SJCRH30 (cell line): ENCODE results near the gene PRKD3. TPM values are rescaled to one million over a fixed set of nuclear protein-coding genes. Genes with fewer than 3 reads are reported as not detected.

Experiments used
- DNase-seq, 2 experiments: peaks; one replicate each; pipeline ENCODE4 v3.0.0-alpha.2; 2015 to 2020
- H3K27ac ChIP-seq: fragments of 250-450 bp; sonication (Bioruptor Pico); 2 replicates; pipeline ENCODE4 v1.5.1; 2020; ENCODE audit warnings: mild to moderate bottlenecking, moderate library complexity
- H3K27me3 ChIP-seq: fragments of 250-450 bp; sonication (Bioruptor Pico); 2 replicates; pipeline ENCODE4 v1.5.1; 2020; ENCODE audit warnings: mild to moderate bottlenecking, moderate library complexity
- H3K36me3 ChIP-seq: fragments of 250-450 bp; sonication (Bioruptor Pico); 2 replicates; pipeline ENCODE4 v1.5.1; 2020; ENCODE audit warnings: mild to moderate bottlenecking, moderate library complexity
- H3K4me1 ChIP-seq: fragments of 250-450 bp; sonication (Bioruptor Pico); 2 replicates; pipeline ENCODE4 v1.5.1; 2020; ENCODE audit warnings: mild to moderate bottlenecking, moderate library complexity
- H3K4me3 ChIP-seq: fragments of 250-450 bp; sonication (Bioruptor Pico); 2 replicates; pipeline ENCODE4 v1.5.1; 2020; ENCODE audit warnings: mild to moderate bottlenecking, moderate library complexity
- H3K9me3 ChIP-seq: fragments of 250-450 bp; sonication (Bioruptor Pico); replicated peaks from 2 replicates; pipeline ENCODE4 v1.5.1; 2020; ENCODE audit warnings: mild to moderate bottlenecking, moderate library complexity
- total RNA-seq: library from RNA; depleted of rRNA; stranded (reverse); fragments of >200 nt; shearing (Covaris generic); gene quantifications from 2 replicates; pipeline ENCODE4 v1.2.3, GENCODE V29; 2014; rRNA removed

Gene PRKD3
- total RNA-seq: 70.4 and 85.1 TPM in 2 replicates

GRCh38 chr2:37324786-37325624 lies at the start of gene PRKD3:
Gene PRKD3, minus strand, starts transcription at chr2:37324833. Its CDS starts 8,309 bp downstream, at chr2:37316524.
- H3K36me3 ChIP-seq: no peaks in the 10 kb centered on the region
- H3K4me1 ChIP-seq: peaks cover 8% of the 10 kb centered on the region
- no peaks in the 10 kb centered on the region for H3K9me3 ChIP-seq
- no peaks in the 10 kb centered on the region for H3K27me3 ChIP-seq
- H3K27ac ChIP-seq: peak within 1 kb of the TSS; percentile 47
- no peak for DNase-seq
- H3K4me3 ChIP-seq: peak within 1 kb of the TSS; percentile 85

DNA sequence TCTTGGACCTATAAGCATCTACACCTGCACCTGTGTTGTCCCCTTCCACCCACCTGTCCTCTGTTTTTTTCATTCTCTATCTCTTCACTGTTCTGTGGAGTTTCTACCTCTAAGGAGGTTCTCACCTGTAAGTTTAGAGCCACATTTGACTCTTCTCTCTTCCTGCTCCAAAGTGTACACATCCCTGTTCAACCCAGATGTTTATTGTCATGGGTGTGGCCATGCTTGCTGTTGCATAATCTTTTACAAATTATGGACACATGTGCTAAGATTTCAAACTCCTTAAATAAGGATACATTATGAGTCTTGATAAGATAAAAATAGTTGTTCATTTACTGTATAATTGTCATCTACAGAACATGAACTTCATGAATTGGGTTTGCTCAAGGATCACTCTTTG lies 47.4 kb upstream of the PRKD3 start:
- DNase-seq: no peak
- Histone ChIP-seq H3K4me3 (no peak overlapping the region), H3K27me3 (no peaks in the 10 kb centered on the region), H3K9me3 (no peaks in the 10 kb centered on the region), H3K36me3 (no peaks in the 10 kb centered on the region), H3K27ac (no peak overlapping the region), H3K4me1 (peaks cover 2% of the 10 kb centered on the region; the same call in 1 of the 2 replicates)

GRCh38 chr2:37370666-37371065 lies 46.0 kb upstream of the PRKD3 start:
- DNase-seq: no peak
- no peak overlapping the region for H3K4me3 ChIP-seq
- H3K4me1 ChIP-seq: no peaks in the 10 kb centered on the region; the same call in 1 of the 2 replicates
- H3K27me3 ChIP-seq: no peaks in the 10 kb centered on the region
- H3K27ac ChIP-seq: no peak overlapping the region
- no peaks in the 10 kb centered on the region for H3K9me3 ChIP-seq
- H3K36me3 ChIP-seq: no peaks in the 10 kb centered on the region

GRCh38 chr2:37367984-37368383 lies 43.4 kb upstream of the PRKD3 start:
- no peaks in the 10 kb centered on the region for H3K9me3 ChIP-seq
- H3K27ac ChIP-seq: no peak overlapping the region
- H3K27me3 ChIP-seq: no peaks in the 10 kb centered on the region
- H3K36me3 ChIP-seq: no peaks in the 10 kb centered on the region
- DNase-seq: no peak
- H3K4me1 ChIP-seq: no peaks in the 10 kb centered on the region; the same call in 1 of the 2 replicates
- H3K4me3 ChIP-seq: no peak overlapping the region

GRCh38 chr2:37367310-37367709 lies 42.7 kb upstream of the PRKD3 start:
- H3K36me3 ChIP-seq: no peaks in the 10 kb centered on the region
- H3K27me3 ChIP-seq: no peaks in the 10 kb centered on the region
- no peaks in the 10 kb centered on the region; the same call in 1 of the 2 replicates for H3K4me1 ChIP-seq
- no peak overlapping the region for H3K4me3 ChIP-seq
- no peak for DNase-seq
- no peaks in the 10 kb centered on the region for H3K9me3 ChIP-seq
- H3K27ac ChIP-seq: no peak overlapping the region

DNA sequence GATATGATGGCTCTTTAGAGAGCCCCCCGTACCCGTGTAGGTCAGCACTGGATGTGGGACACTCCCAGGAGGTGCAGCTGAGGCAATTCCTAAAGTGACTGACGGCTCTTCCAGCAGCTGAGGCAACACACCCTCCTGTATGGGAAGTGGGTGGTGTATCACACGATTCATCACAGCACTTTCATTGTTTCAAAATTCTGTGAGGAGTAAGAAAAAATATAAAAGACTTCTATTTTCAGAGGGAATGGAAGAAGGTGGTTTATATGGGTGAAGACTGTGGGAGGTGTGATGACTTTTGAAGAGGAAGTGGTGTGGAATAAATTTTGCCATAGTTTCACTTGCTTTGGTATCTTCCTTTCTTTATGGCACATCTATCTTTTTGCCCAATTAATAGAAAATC lies 42.1 kb upstream of the PRKD3 start:
- no peaks in the 10 kb centered on the region for H3K9me3 ChIP-seq
- no peak for DNase-seq
- no peaks in the 10 kb centered on the region; the same call in 1 of the 2 replicates for H3K27me3 ChIP-seq
- H3K4me3 ChIP-seq: no peak overlapping the region
- no peaks in the 10 kb centered on the region for H3K36me3 ChIP-seq
- no peaks in the 10 kb centered on the region; the same call in 1 of the 2 replicates for H3K4me1 ChIP-seq
- H3K27ac ChIP-seq: no peak overlapping the region

DNA sequence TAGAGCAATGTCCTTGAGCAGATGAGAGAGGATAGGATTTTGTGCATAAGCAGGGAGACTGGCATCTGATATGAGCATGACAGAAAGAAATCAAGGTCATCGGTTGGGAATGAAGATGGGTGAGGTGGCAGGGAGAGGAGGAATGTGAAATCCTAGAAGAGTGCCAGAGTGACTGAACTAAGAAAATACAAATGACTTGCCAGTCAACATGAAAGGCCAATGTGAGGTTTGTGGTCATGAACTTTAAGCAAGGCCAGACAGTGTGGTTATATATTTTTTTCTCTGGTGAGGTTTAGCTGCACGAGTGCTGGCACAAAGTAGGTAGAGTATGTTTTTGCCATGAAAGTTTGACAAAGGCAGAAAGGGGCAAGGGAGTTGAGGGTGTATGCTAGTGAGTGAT lies 41.0 kb upstream of the PRKD3 start:
- no peak for DNase-seq
- Histone ChIP-seq H3K4me3 (no peak overlapping the region), H3K9me3 (no peaks in the 10 kb centered on the region), H3K4me1 (no peaks in the 10 kb centered on the region; the same call in 1 of the 2 replicates), H3K27ac (no peak overlapping the region), H3K27me3 (no peaks in the 10 kb centered on the region; the same call in none of the 2 replicates), H3K36me3 (no peaks in the 10 kb centered on the region)

DNA sequence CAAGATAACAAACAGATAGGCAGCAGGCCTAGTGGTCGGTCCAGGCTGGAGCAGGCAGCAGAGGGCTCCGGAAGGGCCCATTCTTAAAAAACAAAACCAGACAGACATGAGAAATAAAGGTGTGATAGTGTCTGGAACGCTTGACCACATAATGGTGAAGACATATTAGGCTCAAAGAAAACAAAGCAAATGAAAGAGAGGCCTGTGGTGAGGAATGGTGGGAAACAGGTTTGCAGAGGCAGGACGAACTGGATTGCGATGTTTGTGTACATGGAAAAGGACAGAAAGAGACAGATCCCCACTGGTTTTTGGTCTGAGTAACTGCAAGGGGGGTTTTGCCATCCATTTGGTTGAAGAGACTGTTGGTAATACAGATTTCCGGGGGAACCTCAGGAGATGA lies 39.7 kb upstream of the PRKD3 start:
- H3K9me3 ChIP-seq: no peaks in the 10 kb centered on the region
- no peak overlapping the region for H3K27ac ChIP-seq
- no peaks in the 10 kb centered on the region for H3K36me3 ChIP-seq
- no peaks in the 10 kb centered on the region; the same call in none of the 2 replicates for H3K27me3 ChIP-seq
- no peaks in the 10 kb centered on the region; the same call in 1 of the 2 replicates for H3K4me1 ChIP-seq
- DNase-seq: no peak
- H3K4me3 ChIP-seq: no peak overlapping the region

- no peaks in the 10 kb centered on the region for H3K9me3 ChIP-seq
- no peaks in the 10 kb centered on the region for H3K36me3 ChIP-seq
- no peak overlapping the region for H3K27ac ChIP-seq
- no peaks in the 10 kb centered on the region; the same call in none of the 2 replicates for H3K27me3 ChIP-seq
- no peaks in the 10 kb centered on the region; the same call in 1 of the 2 replicates for H3K4me1 ChIP-seq
- no peak overlapping the region for H3K4me3 ChIP-seq
- no peak for DNase-seq
Observed at GRCh38 chr2:37361994-37362698, 37.5 kb upstream of the PRKD3 start.

DNA sequence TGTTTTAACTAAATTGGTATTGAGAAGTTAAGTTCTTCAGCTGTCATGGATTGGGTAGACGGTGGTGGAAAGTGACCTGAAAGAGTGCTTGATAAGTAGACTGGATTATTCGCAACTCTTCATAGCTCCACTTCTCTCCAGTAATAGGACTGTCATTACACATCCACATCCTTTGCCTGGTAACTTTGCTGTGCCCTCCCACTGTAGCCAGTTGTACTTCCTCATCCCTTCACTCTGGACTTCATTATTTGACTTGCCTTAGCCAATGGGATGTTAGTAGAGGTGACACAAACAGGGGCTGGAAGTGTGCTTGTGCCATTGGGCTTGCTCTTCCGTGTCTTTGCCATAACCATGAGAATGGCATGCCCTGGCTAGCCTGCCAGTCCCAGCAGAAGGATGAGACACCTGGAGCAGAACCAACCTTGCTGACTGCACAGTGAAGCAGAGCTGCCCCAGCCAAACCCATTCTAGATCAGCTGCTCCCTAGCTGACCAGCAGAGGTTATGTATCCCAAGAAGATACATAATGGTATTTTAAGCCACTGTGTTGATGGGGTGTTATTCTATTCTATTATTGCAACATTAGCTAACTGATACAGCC lies 36.7 kb upstream of the PRKD3 start:
- Histone ChIP-seq H3K36me3 (no peaks in the 10 kb centered on the region), H3K4me1 (no peaks in the 10 kb centered on the region; the same call in 1 of the 2 replicates), H3K27ac (no peak overlapping the region), H3K27me3 (no peaks in the 10 kb centered on the region; the same call in none of the 2 replicates), H3K9me3 (no peaks in the 10 kb centered on the region), H3K4me3 (no peak overlapping the region)
- DNase-seq: no peak

DNA sequence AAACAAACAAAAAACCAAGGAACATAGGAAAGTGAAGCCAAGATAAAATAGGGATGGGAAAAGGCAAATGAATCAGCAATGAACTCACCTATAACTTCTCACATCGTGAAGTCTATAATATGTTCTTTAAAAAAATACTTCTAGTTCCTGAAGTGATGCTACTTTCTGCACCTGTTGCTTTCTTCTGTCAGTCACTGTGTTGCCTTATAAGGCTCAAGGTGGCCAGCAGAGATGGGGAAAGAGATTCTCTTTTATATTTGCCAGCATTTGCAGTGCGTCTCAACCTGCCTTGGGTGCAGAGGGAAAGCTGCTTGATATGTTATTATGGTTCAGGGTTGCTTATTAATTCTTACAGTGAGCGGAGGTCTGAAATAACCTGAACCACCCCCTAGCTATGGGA lies 33.8 kb upstream of the PRKD3 start:
- H3K27me3 ChIP-seq: no peaks in the 10 kb centered on the region; the same call in none of the 2 replicates
- DNase-seq: no peak
- no peaks in the 10 kb centered on the region for H3K9me3 ChIP-seq

DNA sequence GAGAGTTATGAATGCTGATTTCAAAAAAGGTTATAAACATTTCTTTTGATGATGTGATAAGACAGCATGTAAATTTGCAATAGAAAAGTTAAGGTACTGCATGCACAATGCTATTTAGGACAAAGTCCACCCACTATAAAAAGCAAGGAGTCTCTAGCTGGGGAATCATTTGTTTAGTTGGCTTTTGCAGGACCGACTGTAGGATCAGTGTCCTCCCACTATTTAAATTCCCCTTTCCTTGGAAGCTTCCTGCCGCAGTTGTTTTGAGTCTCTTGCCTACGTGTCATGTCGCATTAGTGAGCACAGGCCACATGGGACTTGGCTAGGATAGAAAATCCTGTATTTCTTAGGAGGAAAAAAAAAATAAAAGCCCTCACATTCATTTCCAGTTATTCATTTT lies 32.9 kb upstream of the PRKD3 start:
- H3K4me3 ChIP-seq: no peak overlapping the region
- DNase-seq: no peak
- no peak overlapping the region for H3K27ac ChIP-seq
- no peaks in the 10 kb centered on the region; the same call in none of the 2 replicates for H3K27me3 ChIP-seq
- no peaks in the 10 kb centered on the region for H3K36me3 ChIP-seq
- H3K4me1 ChIP-seq: no peaks in the 10 kb centered on the region
- H3K9me3 ChIP-seq: no peaks in the 10 kb centered on the region

More for the DNA sequence above, 33.8 kb upstream of the PRKD3 start:
- Histone ChIP-seq H3K36me3 (no peaks in the 10 kb centered on the region), H3K4me1 (no peaks in the 10 kb centered on the region), H3K4me3 (no peak overlapping the region), H3K27ac (no peak overlapping the region)

DNA sequence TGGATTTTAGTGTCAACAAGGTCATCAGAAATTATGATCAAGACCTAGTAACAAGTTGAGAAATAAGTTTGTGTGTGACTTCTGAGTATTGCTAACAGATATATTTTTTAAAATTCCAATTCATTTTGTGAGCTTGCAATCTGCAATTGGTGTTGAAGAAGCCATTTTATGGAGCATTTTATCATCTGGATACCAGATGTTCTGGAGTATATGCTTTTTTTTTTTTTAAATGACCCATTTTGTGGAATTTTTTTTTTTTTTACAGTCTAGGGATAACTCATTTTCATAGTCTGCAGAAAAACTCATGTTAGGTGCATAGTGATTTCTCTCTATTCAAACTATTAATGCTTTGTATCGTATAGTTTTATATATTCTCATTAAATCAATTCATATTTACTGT lies 32.4 kb upstream of the PRKD3 start:
- no peaks in the 10 kb centered on the region for H3K9me3 ChIP-seq
- no peaks in the 10 kb centered on the region for H3K4me1 ChIP-seq
- no peak overlapping the region for H3K27ac ChIP-seq
- H3K36me3 ChIP-seq: no peaks in the 10 kb centered on the region
- H3K27me3 ChIP-seq: no peaks in the 10 kb centered on the region; the same call in none of the 2 replicates
- no peak for DNase-seq
- no peak overlapping the region for H3K4me3 ChIP-seq

DNA sequence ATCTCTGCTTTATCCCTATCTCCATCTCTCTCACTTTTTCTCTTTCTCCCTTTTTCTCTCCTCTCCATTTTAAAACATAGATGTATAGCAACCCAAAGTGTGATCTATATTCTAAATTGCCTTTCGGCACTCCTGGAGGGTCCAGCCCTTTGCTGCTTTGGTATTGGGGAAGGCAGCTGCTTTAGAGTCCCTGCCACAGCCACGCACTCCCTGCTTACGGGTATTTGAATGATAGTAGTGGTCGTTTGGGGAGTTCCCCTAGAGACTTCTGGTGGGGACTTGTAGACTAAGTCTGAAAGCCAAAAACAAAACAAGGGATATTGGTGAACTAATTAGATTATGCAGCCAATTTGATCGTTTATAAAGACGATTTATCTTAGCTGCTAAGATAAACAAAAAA lies 31.7 kb upstream of the PRKD3 start:
- H3K4me1 ChIP-seq: no peaks in the 10 kb centered on the region
- no peak overlapping the region for H3K4me3 ChIP-seq
- H3K9me3 ChIP-seq: no peaks in the 10 kb centered on the region
- no peak for DNase-seq
- H3K27me3 ChIP-seq: no peaks in the 10 kb centered on the region; the same call in 1 of the 2 replicates
- H3K27ac ChIP-seq: no peak overlapping the region
- H3K36me3 ChIP-seq: no peaks in the 10 kb centered on the region

DNA sequence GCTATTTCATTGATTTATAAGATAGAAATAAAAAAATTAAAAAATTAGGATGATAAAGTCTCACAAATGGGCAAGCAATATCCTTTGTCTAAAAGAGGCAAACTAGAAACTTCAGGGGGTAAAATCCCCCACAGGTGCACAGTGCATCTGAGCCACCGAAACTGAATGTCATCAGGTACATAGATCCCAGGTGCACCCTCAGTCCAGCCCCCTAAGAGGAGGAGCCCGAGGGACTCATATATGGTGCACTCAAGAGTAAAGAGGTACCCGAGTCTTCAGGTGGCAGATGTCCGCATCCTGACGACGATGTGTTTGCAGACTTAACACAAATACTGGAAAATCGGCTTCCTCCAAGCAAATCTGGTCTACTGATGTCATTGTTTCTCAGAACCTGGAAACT lies 31.1 kb upstream of the PRKD3 start:
- Histone ChIP-seq H3K4me1 (peaks cover 2% of the 10 kb centered on the region; the same call in 1 of the 2 replicates), H3K36me3 (no peaks in the 10 kb centered on the region), H3K27ac (no peak overlapping the region), H3K9me3 (no peaks in the 10 kb centered on the region), H3K27me3 (no peaks in the 10 kb centered on the region; the same call in 1 of the 2 replicates), H3K4me3 (no peak overlapping the region)
- DNase-seq: no peak
